Body of pancreas (tissue), 4 donors: Measurements from ENCODE around the gene KCTD19.

ENCODE experiments used
- CTCF ChIP-seq, 7 experiments: fragments of 450-650 bp in 4 of 7; fragments of 200-600 bp in 3 of 7; sonication (generic) in 3 of 7; IDR thresholded peaks; one replicate each; pipeline ENCODE4 v1.5.1; 2016 to 2019; ENCODE audit warnings: antibody characterized with exemption in 7 of 7
- POLR2A ChIP-seq, 3 donors: fragments of 450-650 bp; IDR thresholded peaks; one replicate each; pipeline ENCODE4 v1.6.1; 2016; ENCODE audit warnings: antibody characterized with exemption in 3 of 3, mild to moderate bottlenecking in 2 of 3

GRCh38 chr16:67302970-67303369, 23.6 kb downstream of the KCTD19 start:
- TF ChIP-seq CTCF (IDR thresholded peaks at IDR 0.05): no peak
- no peak for TF ChIP-seq POLR2A (IDR thresholded peaks at IDR 0.05)
